Esophagus squamous epithelium (tissue), 4 donors: ENCODE results near the gene ZNF865.

Experiments used
- POLR2A ChIP-seq, 4 donors: fragments of 450-650 bp; IDR thresholded peaks; one replicate each; pipeline ENCODE4 v1.6.1; 2017; ENCODE audit warnings: antibody characterized with exemption in 4 of 4, mild to moderate bottlenecking in 4 of 4, moderate library complexity in 3 of 4
- TF ChIP-seq, protein P1 (sequence below), 6 experiments: fragments of 450-650 bp in 4 of 6; fragments of 200-600 bp in 2 of 6; sonication (generic) in 2 of 6; IDR thresholded peaks; one replicate each; pipeline ENCODE4 v1.5.1; 2016 to 2019; ENCODE audit warnings: antibody characterized with exemption in 6 of 6, mild to moderate bottlenecking in 4 of 6, moderate library complexity in 4 of 6

DNA sequence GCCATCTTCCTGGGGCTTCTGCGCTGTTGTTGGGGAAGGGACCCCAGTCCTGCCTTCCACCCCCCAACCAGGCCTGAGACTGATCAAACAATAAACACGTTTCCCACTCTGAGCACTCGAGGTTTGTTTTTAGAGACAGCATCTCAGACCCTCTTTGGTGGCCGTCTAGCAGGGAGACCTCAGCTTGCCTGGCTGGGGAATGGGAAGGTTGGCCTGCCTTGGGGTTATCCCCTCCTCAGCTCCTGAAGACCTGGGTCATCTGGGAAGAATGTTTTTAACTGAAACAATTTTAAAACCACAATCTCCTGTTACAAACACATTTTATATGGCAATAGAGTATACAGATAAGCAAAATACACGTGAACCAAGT is 40.0 kb downstream of the ZNF865 start:
- TF ChIP-seq, protein P1, sequence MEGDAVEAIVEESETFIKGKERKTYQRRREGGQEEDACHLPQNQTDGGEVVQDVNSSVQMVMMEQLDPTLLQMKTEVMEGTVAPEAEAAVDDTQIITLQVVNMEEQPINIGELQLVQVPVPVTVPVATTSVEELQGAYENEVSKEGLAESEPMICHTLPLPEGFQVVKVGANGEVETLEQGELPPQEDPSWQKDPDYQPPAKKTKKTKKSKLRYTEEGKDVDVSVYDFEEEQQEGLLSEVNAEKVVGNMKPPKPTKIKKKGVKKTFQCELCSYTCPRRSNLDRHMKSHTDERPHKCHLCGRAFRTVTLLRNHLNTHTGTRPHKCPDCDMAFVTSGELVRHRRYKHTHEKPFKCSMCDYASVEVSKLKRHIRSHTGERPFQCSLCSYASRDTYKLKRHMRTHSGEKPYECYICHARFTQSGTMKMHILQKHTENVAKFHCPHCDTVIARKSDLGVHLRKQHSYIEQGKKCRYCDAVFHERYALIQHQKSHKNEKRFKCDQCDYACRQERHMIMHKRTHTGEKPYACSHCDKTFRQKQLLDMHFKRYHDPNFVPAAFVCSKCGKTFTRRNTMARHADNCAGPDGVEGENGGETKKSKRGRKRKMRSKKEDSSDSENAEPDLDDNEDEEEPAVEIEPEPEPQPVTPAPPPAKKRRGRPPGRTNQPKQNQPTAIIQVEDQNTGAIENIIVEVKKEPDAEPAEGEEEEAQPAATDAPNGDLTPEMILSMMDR (IDR thresholded peaks at IDR 0.05), result no peak
- no peak for TF ChIP-seq POLR2A (IDR thresholded peaks at IDR 0.05)
